Measurements from ENCODE around the gene COL11A1. TPM values are rescaled to one million over a fixed set of nuclear protein-coding genes. Genes with fewer than 3 reads are reported as not detected.

COL11A1 gene
- polyA plus RNA-seq (2013) = 67.5 and 80.3 TPM in 2 replicates

DNA sequence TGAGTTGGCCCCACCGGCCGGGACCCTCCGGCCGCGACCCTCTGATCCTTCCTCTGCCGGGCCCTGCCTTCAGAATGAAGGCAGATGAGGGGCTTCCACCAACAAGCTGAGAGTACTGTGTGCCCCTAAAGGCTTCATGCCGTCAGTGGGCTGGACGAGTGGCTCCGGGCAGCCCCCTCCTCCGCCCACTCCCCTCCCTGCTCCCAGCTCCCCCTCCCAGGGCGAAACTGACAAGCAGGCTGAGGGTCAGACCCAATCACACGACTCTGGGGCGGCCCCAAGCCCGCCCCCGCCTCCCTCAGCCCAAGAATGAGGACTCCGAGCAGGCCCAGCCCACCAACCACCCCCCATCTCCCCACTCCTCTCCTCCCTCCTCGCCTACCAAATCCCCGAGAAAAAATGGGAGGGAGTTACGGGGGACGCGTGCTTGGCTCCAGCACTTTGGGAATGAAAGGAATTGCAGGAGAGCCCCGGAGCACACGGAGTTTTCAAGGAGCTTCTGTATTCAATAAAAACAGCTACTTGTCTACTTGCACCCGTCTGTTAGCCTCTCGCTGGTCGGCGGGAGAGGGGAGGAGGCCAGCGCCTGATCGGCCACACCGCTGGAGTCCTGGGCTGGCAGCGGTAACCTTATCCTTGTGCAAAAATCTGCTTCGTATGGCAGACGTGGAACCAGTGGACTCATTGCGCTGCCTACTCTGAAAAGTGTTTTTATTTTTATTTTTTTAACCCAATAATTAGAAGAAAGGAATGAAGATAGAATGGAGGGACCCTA lies at the start of gene COL11A1:
Gene COL11A1 (minus strand): TSS at position 147 of the 775 bp plus-strand sequence. CDS start 344 bp downstream, outside the sequence.
- H4K91ac ChIP-seq (ENCODE audit: low read depth, low read length) = peak within 1 kb of the TSS; percentile 25
- H2BK120ac ChIP-seq (ENCODE audit: insufficient read depth, low read length, poor library complexity) = peak within 1 kb of the TSS; percentile 63
- peak within 1 kb of the TSS; percentile 63 for H3K4me2 ChIP-seq (ENCODE audit: low read length)
- no peak within 1 kb of the TSS for H3K4ac ChIP-seq (ENCODE audit: low read depth, low read length)
- H3K36me3 ChIP-seq (ENCODE audit: control insufficient read depth in 1 of 2, insufficient read depth in 2 of 2, low read length in 2 of 2) = no peaks in the 10 kb centered on the region
- peak within 1 kb of the TSS; percentile 66 for H2AK5ac ChIP-seq (ENCODE audit: low read length)
- H3K23ac ChIP-seq (ENCODE audit: low read length) = no peak within 1 kb of the TSS
- WGBS (ENCODE audit: extremely low coverage, insufficient coverage, insufficient read length) = no CpG with 5 or more reads among the region's 34 CpGs
- peak; percentile 4 to 9 for DNase-seq
- peak within 1 kb of the TSS; percentile 73 for H3K9ac ChIP-seq (ENCODE audit: low read length)
- no peak within 1 kb of the TSS for H2BK12ac ChIP-seq (ENCODE audit: low read length)
- H3K9me3 ChIP-seq (ENCODE audit: insufficient read depth, low read depth, low read length) = no peaks in the 10 kb centered on the region
- no peaks in the 10 kb centered on the region for H3K27me3 ChIP-seq (ENCODE audit: insufficient read depth, low read length)
- peaks cover 2% of the 10 kb centered on the region for H3K79me1 ChIP-seq (ENCODE audit: low read length)
- peaks cover 3% of the 10 kb centered on the region for H3K79me2 ChIP-seq (ENCODE audit: control insufficient read depth, insufficient read depth, low read length, poor library complexity)
- H2BK5ac ChIP-seq (ENCODE audit: low read depth, low read length, poor library complexity) = peak within 1 kb of the TSS; percentile 31
- H3K4me1 ChIP-seq (ENCODE audit: control insufficient read depth in 1 of 2, insufficient read depth in 2 of 2, low read length in 2 of 2) = peaks cover 3 to 4% of the 10 kb centered on the region in 2 experiments
- peak within 1 kb of the TSS; percentile 92 for H2AFZ ChIP-seq (ENCODE audit: insufficient read depth, low read length, poor library complexity)
- H3K14ac ChIP-seq (ENCODE audit: low read length) = peak within 1 kb of the TSS; percentile 32
- H3K4me3 ChIP-seq (ENCODE audit: low read depth, low read length) = peak within 1 kb of the TSS; percentile 73
- H3K18ac ChIP-seq (ENCODE audit: low read length) = peak within 1 kb of the TSS; percentile 75
- H4K8ac ChIP-seq (ENCODE audit: low read depth, low read length) = no peak within 1 kb of the TSS
- no peak within 1 kb of the TSS for H4K12ac ChIP-seq (ENCODE audit: low read depth, low read length)
- H3K27ac ChIP-seq (ENCODE audit: low read depth, low read length) = peak within 1 kb of the TSS; percentile 10

DNA sequence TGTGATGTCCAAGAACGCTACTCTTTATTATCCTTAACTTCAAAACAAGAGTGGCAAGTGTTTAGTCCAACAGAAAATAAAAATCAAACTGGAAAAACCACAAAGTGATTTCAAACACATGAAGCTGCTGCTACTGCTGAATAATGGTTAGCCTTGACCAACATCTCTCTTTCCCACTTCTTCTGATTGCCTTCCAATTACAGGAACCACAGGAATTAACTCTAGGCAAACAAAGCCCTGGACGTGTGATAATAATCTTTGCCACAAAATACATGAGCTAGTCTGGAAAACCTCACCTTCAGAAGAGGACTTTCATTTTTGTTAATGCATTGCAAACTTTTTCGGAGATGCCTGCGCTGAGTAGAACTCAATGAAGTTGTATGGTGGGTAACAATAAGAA lies 48.6 kb upstream of the COL11A1 start:
- H3K18ac ChIP-seq (ENCODE audit: low read length) = no peak overlapping the region
- H3K36me3 ChIP-seq (ENCODE audit: control insufficient read depth in 1 of 2, insufficient read depth in 2 of 2, low read length in 2 of 2) = no peaks in the 10 kb centered on the region
- H3K9ac ChIP-seq (ENCODE audit: low read length) = no peak overlapping the region
- WGBS (ENCODE audit: extremely low coverage, insufficient coverage, insufficient read length) = no CpG with 5 or more reads among the region's 4 CpGs
- H2BK120ac ChIP-seq (ENCODE audit: insufficient read depth, low read length, poor library complexity) = no peak overlapping the region
- no peaks in the 10 kb centered on the region for H3K9me3 ChIP-seq (ENCODE audit: insufficient read depth, low read depth, low read length)
- no peak overlapping the region for H4K8ac ChIP-seq (ENCODE audit: low read depth, low read length)
- H3K4me2 ChIP-seq (ENCODE audit: low read length) = no peak overlapping the region
- H3K4ac ChIP-seq (ENCODE audit: low read depth, low read length) = no peak overlapping the region
- no peak overlapping the region for H3K14ac ChIP-seq (ENCODE audit: low read length)
- H2AK5ac ChIP-seq (ENCODE audit: low read length) = no peak overlapping the region
- H2AFZ ChIP-seq (ENCODE audit: insufficient read depth, low read length, poor library complexity) = no peak overlapping the region
- no peak overlapping the region for H2BK12ac ChIP-seq (ENCODE audit: low read length)
- no peaks in the 10 kb centered on the region for H3K79me1 ChIP-seq (ENCODE audit: low read length)
- no peaks in the 10 kb centered on the region for H3K4me1 ChIP-seq (ENCODE audit: control insufficient read depth in 1 of 2, insufficient read depth in 2 of 2, low read length in 2 of 2)
- DNase-seq = peak; percentile 13 to 60
- no peaks in the 10 kb centered on the region for H3K27me3 ChIP-seq (ENCODE audit: insufficient read depth, low read length)
- H4K91ac ChIP-seq (ENCODE audit: low read depth, low read length) = no peak overlapping the region
- H3K23ac ChIP-seq (ENCODE audit: low read length) = no peak overlapping the region
- no peak overlapping the region for H3K27ac ChIP-seq (ENCODE audit: low read depth, low read length)
- no peak overlapping the region for H2BK5ac ChIP-seq (ENCODE audit: low read depth, low read length, poor library complexity)
- no peak overlapping the region for H3K4me3 ChIP-seq (ENCODE audit: low read depth, low read length)
- H3K79me2 ChIP-seq (ENCODE audit: control insufficient read depth, insufficient read depth, low read length, poor library complexity) = no peaks in the 10 kb centered on the region
- H4K12ac ChIP-seq (ENCODE audit: low read depth, low read length) = no peak overlapping the region

DNA sequence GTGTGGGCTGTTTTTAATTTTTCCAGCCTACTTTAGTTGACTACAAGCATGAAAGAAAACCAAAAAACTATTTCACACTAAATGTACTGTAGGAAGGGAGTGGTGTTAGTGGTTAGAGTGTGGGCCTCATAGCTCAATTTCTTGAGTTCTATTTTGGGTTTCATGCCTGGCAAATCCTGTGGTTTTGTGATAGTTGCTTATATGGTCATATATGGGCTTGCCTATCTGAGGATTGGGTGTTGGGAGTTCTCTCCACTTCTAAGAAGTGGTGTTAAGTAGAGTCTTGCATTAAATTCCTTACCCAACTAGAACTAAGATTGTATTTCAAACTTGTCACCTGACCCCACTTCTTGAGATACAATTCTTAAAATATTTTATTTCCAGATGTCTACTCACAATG lies 37.8 kb upstream of the COL11A1 start:
- no peaks in the 10 kb centered on the region for H3K36me3 ChIP-seq (ENCODE audit: control insufficient read depth in 1 of 2, insufficient read depth in 2 of 2, low read length in 2 of 2)
- no peak overlapping the region for H4K12ac ChIP-seq (ENCODE audit: low read depth, low read length)
- H3K14ac ChIP-seq (ENCODE audit: low read length) = no peak overlapping the region
- H4K91ac ChIP-seq (ENCODE audit: low read depth, low read length) = no peak overlapping the region
- no peaks in the 10 kb centered on the region for H3K79me1 ChIP-seq (ENCODE audit: low read length)
- H2BK120ac ChIP-seq (ENCODE audit: insufficient read depth, low read length, poor library complexity) = no peak overlapping the region
- H3K9ac ChIP-seq (ENCODE audit: low read length) = no peak overlapping the region
- no peak overlapping the region for H3K18ac ChIP-seq (ENCODE audit: low read length)
- H2BK12ac ChIP-seq (ENCODE audit: low read length) = no peak overlapping the region
- no peak overlapping the region for H3K27ac ChIP-seq (ENCODE audit: low read depth, low read length)
- no peak overlapping the region for H3K23ac ChIP-seq (ENCODE audit: low read length)
- no peak overlapping the region for H2AK5ac ChIP-seq (ENCODE audit: low read length)
- no peak overlapping the region for H3K4ac ChIP-seq (ENCODE audit: low read depth, low read length)
- H3K4me1 ChIP-seq (ENCODE audit: control insufficient read depth in 1 of 2, insufficient read depth in 2 of 2, low read length in 2 of 2) = no peaks in the 10 kb centered on the region
- no peak overlapping the region for H3K4me2 ChIP-seq (ENCODE audit: low read length)
- no peak overlapping the region for H2BK5ac ChIP-seq (ENCODE audit: low read depth, low read length, poor library complexity)
- no peak overlapping the region for H2AFZ ChIP-seq (ENCODE audit: insufficient read depth, low read length, poor library complexity)
- H3K4me3 ChIP-seq (ENCODE audit: low read depth, low read length) = no peak overlapping the region
- no peak for DNase-seq
- no peaks in the 10 kb centered on the region for H3K79me2 ChIP-seq (ENCODE audit: control insufficient read depth, insufficient read depth, low read length, poor library complexity)
- no peaks in the 10 kb centered on the region for H3K27me3 ChIP-seq (ENCODE audit: insufficient read depth, low read length)
- no peak overlapping the region for H4K8ac ChIP-seq (ENCODE audit: low read depth, low read length)
- H3K9me3 ChIP-seq (ENCODE audit: insufficient read depth, low read depth, low read length) = no peaks in the 10 kb centered on the region

DNA sequence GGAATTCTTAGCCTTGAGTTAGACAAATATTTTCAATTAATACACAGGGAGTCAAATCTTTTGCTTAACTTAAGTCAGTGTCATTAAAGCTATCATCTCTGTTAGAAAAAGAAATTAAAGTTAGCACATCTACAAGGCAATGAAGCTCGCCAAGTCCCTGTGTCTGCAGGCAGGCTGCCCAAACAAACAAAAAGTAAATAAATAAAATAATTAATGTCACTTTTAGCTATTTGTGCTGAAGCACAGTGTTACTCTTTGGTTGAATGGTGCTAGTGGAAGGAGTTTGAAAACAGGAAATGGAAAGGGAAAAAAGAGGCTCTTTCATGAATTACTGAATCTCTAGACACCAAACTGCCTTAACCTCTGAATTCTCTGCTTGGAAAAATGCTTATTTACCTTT lies 37.1 kb upstream of the COL11A1 start:
- Histone ChIP-seq H4K12ac (ENCODE audit: low read depth, low read length) (no peak overlapping the region), H2BK120ac (ENCODE audit: insufficient read depth, low read length, poor library complexity) (no peak overlapping the region), H2BK5ac (ENCODE audit: low read depth, low read length, poor library complexity) (no peak overlapping the region), H3K79me1 (ENCODE audit: low read length) (no peaks in the 10 kb centered on the region), H3K27ac (ENCODE audit: low read depth, low read length) (no peak overlapping the region), H3K18ac (ENCODE audit: low read length) (no peak overlapping the region), H3K4me2 (ENCODE audit: low read length) (no peak overlapping the region), H3K27me3 (ENCODE audit: insufficient read depth, low read length) (no peaks in the 10 kb centered on the region), H3K79me2 (ENCODE audit: control insufficient read depth, insufficient read depth, low read length, poor library complexity) (no peaks in the 10 kb centered on the region), H2AFZ (ENCODE audit: insufficient read depth, low read length, poor library complexity) (no peak overlapping the region), H3K14ac (ENCODE audit: low read length) (no peak overlapping the region), H2AK5ac (ENCODE audit: low read length) (no peak overlapping the region), H4K8ac (ENCODE audit: low read depth, low read length) (no peak overlapping the region), H3K23ac (ENCODE audit: low read length) (no peak overlapping the region), H3K4ac (ENCODE audit: low read depth, low read length) (no peak overlapping the region), H3K36me3 (ENCODE audit: control insufficient read depth in 1 of 2, insufficient read depth in 2 of 2, low read length in 2 of 2) (no peaks in the 10 kb centered on the region), H3K4me3 (ENCODE audit: low read depth, low read length) (no peak overlapping the region), H3K4me1 (ENCODE audit: control insufficient read depth in 1 of 2, insufficient read depth in 2 of 2, low read length in 2 of 2) (no peaks in the 10 kb centered on the region), H3K9ac (ENCODE audit: low read length) (no peak overlapping the region), H4K91ac (ENCODE audit: low read depth, low read length) (no peak overlapping the region), H2BK12ac (ENCODE audit: low read length) (no peak overlapping the region), H3K9me3 (ENCODE audit: insufficient read depth, low read depth, low read length) (no peaks in the 10 kb centered on the region)
- DNase-seq = no peak
- WGBS (ENCODE audit: extremely low coverage, insufficient coverage, insufficient read length) = no CpG with 5 or more reads among the region's 1 CpG

Data from trophoblast cell (in vitro differentiated cells and primary cell).